SK-N-MC (cell line): Measurements from ENCODE around the gene TSGA10IP.

Source experiments
- DNase-seq: peaks from one replicate; pipeline ENCODE4 v3.0.0-alpha.2; 2011; ENCODE audit warnings: low read depth, low spot score
- H3K27ac ChIP-seq: fragments of 200-600 bp; sonication (generic); 2 replicates; pipeline ENCODE4 v1.5.1; 2016; ENCODE audit warnings: mixed run types
- H3K36me3 ChIP-seq: fragments of 200-600 bp; sonication (generic); 2 replicates; pipeline ENCODE4 v1.6.1; 2017; ENCODE audit warnings: antibody characterized with exemption, low read length, mixed read lengths; ENCODE audit not compliant: insufficient read depth
- H3K4me3 ChIP-seq: fragments of 200-600 bp; sonication (generic); 2 replicates; pipeline ENCODE4 v1.5.1; 2016
- H3K9ac ChIP-seq: fragments of 200-600 bp; sonication (generic); 2 replicates; pipeline ENCODE4 v1.8.0; 2017; ENCODE audit warnings: mixed run types, mixed read lengths; ENCODE audit not compliant: insufficient read length
- H3K9me3 ChIP-seq: fragments of 200-600 bp; sonication (generic); 2 replicates; pipeline ENCODE4 v1.6.1; 2017; ENCODE audit warnings: low read depth, mild to moderate bottlenecking, antibody characterized with exemption, low read length, moderate library complexity, mixed read lengths
- EZH2 ChIP-seq: fragments of 200-600 bp; sonication (generic); IDR thresholded peaks from one replicate; pipeline ENCODE4 v1.6.1; 2017; ENCODE audit warnings: antibody characterized with exemption
- FOXP2 ChIP-seq: optimal IDR thresholded peaks from 2 replicates; pipeline ENCODE3; 2011; ENCODE audit warnings: mild to moderate bottlenecking, moderate library complexity; ENCODE audit not compliant: insufficient read depth; ENCODE audit errors: extremely low read length, control extremely low read depth
- POLR2AphosphoS5 ChIP-seq: IDR thresholded peaks from 2 replicates; pipeline ENCODE4 v1.6.1; 2012; ENCODE audit warnings: mild to moderate bottlenecking, low read depth, low read length, borderline replicate concordance

TSGA10IP gene

GRCh38 chr11:65981101-65981740, 35.9 kb downstream of the TSGA10IP start:
- TF ChIP-seq POLR2AphosphoS5, result 0 out of 2 replicates have a peak, but pooled peaks have one; percentile 29
- TF ChIP-seq FOXP2, result no peak
- TF ChIP-seq EZH2, result no peak
- Histone ChIP-seq H3K27ac (no peak overlapping the region), H3K36me3 (peaks cover 11% of the 10 kb centered on the region; the same call in 1 of the 2 replicates), H3K4me3 (no peak overlapping the region), H3K9me3 (no peaks in the 10 kb centered on the region), H3K9ac (no peak overlapping the region)
- no peak for DNase-seq

GRCh38 chr11:65981972-65982823, 36.9 kb downstream of the TSGA10IP start:
- Histone ChIP-seq H3K27ac (no peak overlapping the region), H3K4me3 (no peak overlapping the region), H3K36me3 (peaks cover 11% of the 10 kb centered on the region; the same call in 1 of the 2 replicates), H3K9ac (no peak overlapping the region), H3K9me3 (no peaks in the 10 kb centered on the region)
- TF ChIP-seq FOXP2 (no peak), EZH2 (no peak), POLR2AphosphoS5 (no peak)
- no peak for DNase-seq

DNA sequence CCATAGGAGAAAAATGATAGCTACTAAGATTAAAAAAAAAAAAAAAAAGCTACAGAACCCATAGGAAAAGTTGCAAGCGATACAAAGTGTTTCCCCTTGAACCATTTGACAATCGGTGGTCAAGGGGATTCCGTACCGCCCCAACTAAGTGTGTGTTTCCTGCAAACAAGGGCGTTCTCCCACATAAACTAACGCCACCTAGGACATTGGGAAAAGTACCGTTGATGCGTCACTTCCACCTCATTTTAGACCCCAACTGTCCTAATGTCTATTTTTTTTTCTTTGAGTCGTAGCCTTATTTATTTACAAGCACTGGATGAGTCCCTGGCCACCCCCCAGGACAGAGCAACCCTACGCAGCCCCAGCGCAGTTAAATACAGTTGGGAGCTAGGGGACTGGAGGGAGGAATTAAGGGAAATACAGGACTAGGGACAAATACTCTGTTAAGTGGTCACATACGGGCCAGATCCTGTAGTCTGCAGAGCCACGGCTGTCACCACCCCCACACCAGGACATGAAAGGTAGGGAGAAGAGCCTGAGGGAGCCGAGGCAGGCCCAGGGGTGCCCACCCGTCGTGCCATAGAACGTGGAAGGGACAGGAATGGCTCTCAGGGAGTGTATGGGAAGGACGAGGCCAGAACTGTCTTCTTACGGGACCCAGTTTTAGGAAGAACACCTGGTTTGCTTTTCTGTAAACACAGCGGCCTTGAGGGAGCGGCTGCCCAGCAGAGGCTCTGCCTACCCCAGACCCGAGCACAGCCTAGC, 37.7 kb downstream of the TSGA10IP start:
- DNase-seq, result no peak
- Histone ChIP-seq H3K4me3 (no peak overlapping the region), H3K9ac (no peak overlapping the region), H3K36me3 (peaks cover 5% of the 10 kb centered on the region; the same call in 1 of the 2 replicates), H3K9me3 (no peaks in the 10 kb centered on the region), H3K27ac (no peak overlapping the region)
- TF ChIP-seq EZH2, result no peak
- no peak for TF ChIP-seq FOXP2
- no peak for TF ChIP-seq POLR2AphosphoS5

DNA sequence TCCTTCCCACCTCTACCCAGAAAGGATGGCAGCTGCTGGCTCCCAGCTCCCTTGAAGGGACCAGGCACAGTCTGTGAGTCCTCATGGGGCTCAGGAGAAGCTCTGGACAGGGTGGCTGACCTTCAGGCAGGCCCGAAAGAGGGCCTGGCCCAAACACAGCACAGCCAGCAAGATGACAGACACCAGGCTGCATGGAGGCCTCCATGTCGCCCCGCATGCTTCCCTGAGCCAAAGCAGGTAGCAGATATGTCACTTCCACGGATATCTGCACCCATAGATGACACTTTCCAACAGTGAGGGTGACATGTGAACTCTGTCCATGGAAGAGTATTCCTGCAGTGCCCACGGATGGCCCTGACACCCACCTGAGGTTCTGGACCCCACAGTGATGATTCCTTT, 38.3 kb downstream of the TSGA10IP start:
- TF ChIP-seq FOXP2 (no peak), POLR2AphosphoS5 (no peak), EZH2 (no peak)
- no peak for DNase-seq

GRCh38 chr11:65987336-65987735, 42.1 kb downstream of the TSGA10IP start:
- no peak overlapping the region for H3K4me3 ChIP-seq
- TF ChIP-seq FOXP2 (no peak), EZH2 (no peak), POLR2AphosphoS5 (no peak)
- H3K9me3 ChIP-seq, result no peaks in the 10 kb centered on the region
- no peak for DNase-seq
- no peak overlapping the region for H3K27ac ChIP-seq
- H3K36me3 ChIP-seq, result no peaks in the 10 kb centered on the region; the same call in 1 of the 2 replicates
- H3K9ac ChIP-seq, result no peak overlapping the region

More for the DNA sequence above, 38.3 kb downstream of the TSGA10IP start:
- no peak overlapping the region for H3K9ac ChIP-seq
- peaks cover 2% of the 10 kb centered on the region; the same call in 1 of the 2 replicates for H3K36me3 ChIP-seq
- H3K9me3 ChIP-seq, result no peaks in the 10 kb centered on the region
- H3K4me3 ChIP-seq, result no peak overlapping the region
- H3K27ac ChIP-seq, result no peak overlapping the region

- Histone ChIP-seq H3K4me3 (no peak overlapping the region), H3K27ac (no peak overlapping the region), H3K36me3 (no peaks in the 10 kb centered on the region; the same call in 1 of the 2 replicates), H3K9me3 (no peaks in the 10 kb centered on the region), H3K9ac (no peak overlapping the region)
- no peak for TF ChIP-seq POLR2AphosphoS5
- no peak for TF ChIP-seq EZH2
- DNase-seq, result peak; percentile 91
Observed at GRCh38 chr11:65988791-65989592, 43.7 kb downstream of the TSGA10IP start.

- Histone ChIP-seq H3K4me3 (no peak overlapping the region), H3K36me3 (no peaks in the 10 kb centered on the region; the same call in 1 of the 2 replicates), H3K27ac (no peak overlapping the region; the same call in 1 of the 2 replicates), H3K9me3 (no peaks in the 10 kb centered on the region), H3K9ac (no peak overlapping the region)
- TF ChIP-seq POLR2AphosphoS5 (no peak), EZH2 (no peak), FOXP2 (no peak)
- no peak for DNase-seq
Observed at GRCh38 chr11:65992056-65992455, 46.8 kb downstream of the TSGA10IP start.
